GM18507 (cell line): ENCODE data around the gene NME4.
"Not testable (repeated sequence)": the region's sequence is repeated elsewhere in the genome, so short reads cannot be mapped to it uniquely, and the experiment has no call there.

Source experiments
- DNase-seq: peaks from one replicate; pipeline ENCODE4 v3.0.0; 2011; ENCODE audit warnings: low read depth; ENCODE audit not compliant: insufficient read length; ENCODE audit errors: extremely low spot score
- FAIRE-seq: peaks from 2 replicates; lab custom pipeline; 2011; peaks lifted over from hg19 to GRCh38; lab: Jason Lieb, UNC

NME4 gene

GRCh38 chr16:375212-375611 is 21.8 kb upstream of the NME4 start:
- FAIRE-seq = no peak
- no peak for DNase-seq

- DNase-seq (no peak), FAIRE-seq (no peak)
These were observed 20.8 kb upstream of the NME4 start for GRCh38 chr16:375927-376816.

- DNase-seq = no peak
- FAIRE-seq = no peak
These were observed 20.1 kb upstream of the NME4 start for GRCh38 chr16:376817-377418.

GRCh38 chr16:377419-377951 is 19.5 kb upstream of the NME4 start:
- no peak for DNase-seq
- no peak for FAIRE-seq

GRCh38 chr16:378113-378820 is 18.7 kb upstream of the NME4 start:
- not testable (repeated sequence) for FAIRE-seq, DNase-seq

- DNase-seq = no peak
- no peak for FAIRE-seq
These were observed 18.2 kb upstream of the NME4 start for GRCh38 chr16:378821-379182.

GRCh38 chr16:379183-379960 is 17.6 kb upstream of the NME4 start:
- FAIRE-seq = no peak
- DNase-seq = no peak

- FAIRE-seq = no peak
- no peak for DNase-seq
These were observed 16.8 kb upstream of the NME4 start for GRCh38 chr16:379961-380761.

GRCh38 chr16:380762-381011 is 16.3 kb upstream of the NME4 start:
- no peak for DNase-seq
- FAIRE-seq = no peak

GRCh38 chr16:381012-381788 is 15.8 kb upstream of the NME4 start:
- DNase-seq = no peak
- FAIRE-seq = no peak

- no peak for FAIRE-seq
- DNase-seq = peak; percentile 86
These were observed 14.9 kb upstream of the NME4 start, which contains the start of gene PGAP6 for GRCh38 chr16:381789-382717. PGAP6 (minus strand) TSS chr16:381978; CDS start chr16:381821, 157 bp downstream.

GRCh38 chr16:383326-384051 is 13.5 kb upstream of the NME4 start:
- FAIRE-seq (peak; percentile 90), DNase-seq (no peak)

GRCh38 chr16:386641-387156 is 10.3 kb upstream of the NME4 start:
- FAIRE-seq (no peak), DNase-seq (no peak)

- DNase-seq, FAIRE-seq: not testable (repeated sequence)
These were observed 9.0 kb upstream of the NME4 start for GRCh38 chr16:387761-388666.

- DNase-seq = no peak
- no peak for FAIRE-seq
These were observed 7.6 kb upstream of the NME4 start for GRCh38 chr16:389352-389751.
